GM19452 (cell line): ENCODE measurements around the gene RHAG.

Experiments used
- ATAC-seq: cut with Tn5 transposase; IDR thresholded peaks from one replicate; pipeline ENCODE4 v1.9.1; 2021; ENCODE audit not compliant: unreplicated experiment

The RHAG gene

DNA sequence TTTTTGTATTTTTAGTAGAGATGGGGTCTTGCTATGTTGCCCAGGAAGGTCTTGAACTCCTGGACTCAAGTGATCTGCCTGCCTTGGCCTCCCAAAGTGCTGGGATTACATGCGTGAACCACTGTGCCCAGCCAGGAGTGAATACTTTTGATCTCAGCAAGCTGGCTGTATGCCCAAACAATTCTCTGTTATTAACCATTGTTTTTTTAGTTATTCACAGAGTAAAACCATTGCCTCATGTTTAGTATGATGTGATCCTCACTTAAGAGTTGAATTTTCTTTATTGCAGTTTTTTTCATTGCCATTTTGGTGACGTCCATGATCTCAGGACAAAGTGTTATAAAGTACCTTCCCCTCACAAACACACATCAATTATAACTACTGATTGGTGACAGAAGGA is 71.4 kb downstream of the RHAG start:
- ATAC-seq = no peak

- ATAC-seq = no peak
Observed at GRCh38 chr6:49564552-49564951, 72.1 kb downstream of the RHAG start.

GRCh38 chr6:49563006-49563886 is 73.4 kb downstream of the RHAG start:
- ATAC-seq = no peak

GRCh38 chr6:49558238-49558637 is 78.4 kb downstream of the RHAG start:
- no peak for ATAC-seq

DNA sequence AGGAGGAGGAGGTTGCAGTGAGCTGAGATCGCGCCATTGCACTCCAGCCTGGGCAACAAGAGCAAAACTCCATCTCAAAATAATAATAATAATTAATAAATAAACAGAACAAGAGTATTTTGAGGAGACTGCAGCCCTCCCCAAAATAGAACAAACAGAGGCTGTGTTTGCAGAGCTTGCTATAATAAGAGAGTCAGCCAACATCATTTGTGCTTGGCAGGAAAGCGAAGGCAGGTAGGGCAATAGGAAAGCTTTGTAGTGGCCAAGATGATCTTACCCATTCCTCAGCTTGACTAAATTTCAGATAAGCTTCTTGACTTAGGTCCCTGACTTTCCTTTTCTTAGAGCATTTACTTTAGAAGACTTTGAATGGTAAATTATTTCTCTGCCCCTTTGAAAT is 79.5 kb downstream of the RHAG start:
- ATAC-seq = no peak

GRCh38 chr6:49556429-49556837 is 80.2 kb downstream of the RHAG start:
- ATAC-seq = no peak

- ATAC-seq = no peak
Observed at GRCh38 chr6:49555951-49556350, 80.7 kb downstream of the RHAG start.
